ENCODE measurements around the gene NBEAL2.

- TF ChIP-seq POLR2AphosphoS5 (IDR thresholded peaks at IDR 0.05; ENCODE audit: borderline replicate concordance, low read depth, low read length): no peak
- TF ChIP-seq FOXP2 (optimal IDR thresholded peaks at IDR 0.05; ENCODE audit: control extremely low read depth, extremely low read length, insufficient read depth): no peak
- TF ChIP-seq EZH2 (IDR thresholded peaks at IDR 0.05): no peak
Measured at GRCh38 chr3:46953234-46954010, 26.0 kb upstream of the NBEAL2 start.
